GM12801 (cell line): ENCODE results near the gene EXOC6B.

ENCODE experiments used
- CTCF ChIP-seq: IDR thresholded peaks from one replicate; pipeline ENCODE4 v1.5.1; 2011; ENCODE audit warnings: control low read depth; ENCODE audit not compliant: insufficient read length; ENCODE audit errors: extremely low read depth

Gene EXOC6B

GRCh38 chr2:72678024-72678423 is 147.8 kb downstream of the EXOC6B start:
- TF ChIP-seq CTCF = no peak

GRCh38 chr2:72676341-72677025 is 149.3 kb downstream of the EXOC6B start:
- TF ChIP-seq CTCF = no peak

GRCh38 chr2:72674982-72675915 is 150.6 kb downstream of the EXOC6B start:
- no peak for TF ChIP-seq CTCF

- no peak for TF ChIP-seq CTCF
These were observed 152.6 kb downstream of the EXOC6B start for GRCh38 chr2:72673279-72673678.

GRCh38 chr2:72669121-72669520 is 156.7 kb downstream of the EXOC6B start:
- TF ChIP-seq CTCF = no peak

- no peak for TF ChIP-seq CTCF
These were observed 157.2 kb downstream of the EXOC6B start for GRCh38 chr2:72668647-72669046.

- TF ChIP-seq CTCF = no peak
These were observed 160.4 kb downstream of the EXOC6B start for GRCh38 chr2:72665448-72665847.
